ENCODE data around the gene SLC8B1.
A peak's percentile ranks its signal among the peaks of the same experiment; 100 is the strongest.

SLC8B1 gene

DNA sequence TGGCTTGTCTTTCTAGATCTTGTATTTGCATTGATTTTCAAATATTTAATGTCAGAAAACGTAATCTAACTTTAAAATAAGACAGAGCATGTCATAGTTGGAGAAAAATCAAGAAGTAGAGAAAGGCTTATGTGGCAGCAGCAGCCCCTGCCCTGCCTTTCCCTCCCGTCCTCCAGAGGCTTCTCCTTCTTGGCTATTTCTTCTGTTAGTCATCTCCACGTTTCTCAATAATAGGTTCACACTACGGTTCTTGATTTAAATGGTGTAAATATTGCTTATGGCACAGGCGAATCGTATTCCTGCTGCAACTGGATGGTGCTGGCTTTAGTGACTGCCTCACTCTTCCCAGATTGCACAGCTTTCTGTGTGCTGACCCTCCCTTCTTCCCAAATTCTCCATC is 42.8 kb downstream of the SLC8B1 start:
- no peak overlapping the region for H3K4me3 ChIP-seq (replicated peaks in 1 of 2; ENCODE audit: low read depth in 2 of 2, low read length in 2 of 2)
- TF ChIP-seq, protein P1, sequence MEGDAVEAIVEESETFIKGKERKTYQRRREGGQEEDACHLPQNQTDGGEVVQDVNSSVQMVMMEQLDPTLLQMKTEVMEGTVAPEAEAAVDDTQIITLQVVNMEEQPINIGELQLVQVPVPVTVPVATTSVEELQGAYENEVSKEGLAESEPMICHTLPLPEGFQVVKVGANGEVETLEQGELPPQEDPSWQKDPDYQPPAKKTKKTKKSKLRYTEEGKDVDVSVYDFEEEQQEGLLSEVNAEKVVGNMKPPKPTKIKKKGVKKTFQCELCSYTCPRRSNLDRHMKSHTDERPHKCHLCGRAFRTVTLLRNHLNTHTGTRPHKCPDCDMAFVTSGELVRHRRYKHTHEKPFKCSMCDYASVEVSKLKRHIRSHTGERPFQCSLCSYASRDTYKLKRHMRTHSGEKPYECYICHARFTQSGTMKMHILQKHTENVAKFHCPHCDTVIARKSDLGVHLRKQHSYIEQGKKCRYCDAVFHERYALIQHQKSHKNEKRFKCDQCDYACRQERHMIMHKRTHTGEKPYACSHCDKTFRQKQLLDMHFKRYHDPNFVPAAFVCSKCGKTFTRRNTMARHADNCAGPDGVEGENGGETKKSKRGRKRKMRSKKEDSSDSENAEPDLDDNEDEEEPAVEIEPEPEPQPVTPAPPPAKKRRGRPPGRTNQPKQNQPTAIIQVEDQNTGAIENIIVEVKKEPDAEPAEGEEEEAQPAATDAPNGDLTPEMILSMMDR (IDR thresholded peaks at IDR 0.05; ENCODE audit: low read depth, low read length), result no peak
- peak; percentile 72 to 74 for DNase-seq (ENCODE audit: low read depth in 2 of 2)

DNA sequence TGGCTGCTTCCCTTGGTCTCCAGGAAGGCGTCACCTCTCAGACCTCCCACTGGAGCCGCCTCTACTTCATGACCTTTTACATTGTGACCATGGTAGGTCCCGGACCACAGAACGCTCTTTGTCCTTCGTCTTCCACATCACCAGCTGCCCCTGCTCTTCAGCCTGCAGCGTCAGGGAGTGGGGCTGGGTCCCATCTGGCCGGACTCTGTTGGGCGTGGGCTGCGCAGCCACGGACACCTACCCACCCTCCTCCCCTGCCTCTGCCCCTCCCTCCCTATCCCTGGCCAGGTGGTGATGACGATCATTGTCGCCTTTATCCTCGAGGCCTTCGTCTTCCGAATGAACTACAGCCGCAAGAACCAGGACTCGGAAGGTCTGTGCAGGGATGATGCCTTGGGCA is 43.3 kb downstream of the SLC8B1 start:
- TF ChIP-seq, protein P1 (IDR thresholded peaks at IDR 0.05; ENCODE audit: low read depth, low read length), result no peak
- DNase-seq (ENCODE audit: low read depth in 2 of 2), result no peak

DNA sequence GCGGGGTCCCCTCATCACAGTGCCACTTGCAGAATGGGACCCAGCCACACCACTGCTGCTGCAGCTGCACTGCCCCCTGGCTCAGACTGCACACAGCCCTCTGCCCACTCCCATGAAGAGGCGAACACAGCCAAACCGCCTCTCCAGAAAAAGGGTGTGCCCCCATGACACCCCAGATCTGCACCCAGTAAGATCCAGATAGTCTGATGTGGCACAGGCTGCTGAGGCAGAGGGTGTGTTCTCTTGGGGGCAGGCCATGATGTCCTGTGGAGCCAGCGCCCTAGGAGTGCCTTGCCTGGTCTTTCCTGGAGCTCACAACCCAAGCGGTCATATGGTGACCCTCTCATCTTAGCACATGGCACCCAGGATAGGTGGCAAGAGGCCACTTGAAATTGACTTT is 44.4 kb downstream of the SLC8B1 start:
- H3K4me3 ChIP-seq (replicated peaks in 1 of 2; ENCODE audit: low read depth in 2 of 2, low read length in 2 of 2), result no peak overlapping the region
- DNase-seq (ENCODE audit: low read depth in 2 of 2), result no peak
- TF ChIP-seq, protein P1 (IDR thresholded peaks at IDR 0.05; ENCODE audit: low read depth, low read length), result no peak

More for the DNA sequence above, 43.3 kb downstream of the SLC8B1 start:
- no peak overlapping the region for H3K4me3 ChIP-seq (replicated peaks in 1 of 2; ENCODE audit: low read depth in 2 of 2, low read length in 2 of 2)

DNA sequence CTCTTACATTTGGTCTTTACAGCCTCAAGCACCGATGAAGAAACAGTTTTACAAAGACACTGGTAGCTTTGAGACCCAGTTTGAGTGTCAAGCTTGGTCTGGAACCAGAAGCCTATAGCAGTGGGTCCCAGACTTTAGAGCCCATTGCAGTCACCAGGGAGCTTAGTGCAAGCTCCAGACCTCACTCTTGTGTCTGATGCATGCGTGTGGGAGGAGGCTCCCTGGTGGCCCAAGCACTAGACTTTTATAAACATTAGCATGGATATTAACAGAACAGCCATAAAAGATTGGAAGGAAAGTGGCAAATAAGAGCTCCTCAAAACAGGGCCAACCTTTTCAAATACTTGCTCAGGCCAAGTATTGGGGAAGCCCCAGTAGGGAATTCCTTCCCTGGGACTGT is 45.5 kb downstream of the SLC8B1 start:
- no peak for DNase-seq (ENCODE audit: low read depth in 2 of 2)
- TF ChIP-seq, protein P1 (IDR thresholded peaks at IDR 0.05; ENCODE audit: low read depth, low read length), result no peak
- H3K4me3 ChIP-seq (replicated peaks in 1 of 2; ENCODE audit: low read depth in 2 of 2, low read length in 2 of 2), result no peak overlapping the region

DNA sequence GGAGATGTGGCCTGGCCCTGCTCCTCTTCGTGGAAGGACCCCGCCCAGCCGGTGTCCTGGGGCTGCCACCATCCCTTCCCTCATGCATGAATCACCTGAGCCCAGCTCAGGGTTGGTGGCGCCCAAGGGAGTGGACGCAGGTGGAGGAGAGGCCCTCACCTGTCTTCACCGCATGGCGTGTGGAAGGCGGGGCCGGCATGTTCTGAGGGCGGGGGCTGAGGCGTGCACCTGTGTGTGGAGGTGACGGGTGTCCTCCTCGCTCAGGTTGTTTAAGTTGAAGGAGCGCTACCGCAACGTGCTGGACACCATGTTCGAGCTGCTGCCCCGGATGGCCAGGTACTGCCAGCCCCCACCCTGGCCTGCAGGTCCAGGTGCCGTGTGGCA is 47.0 kb downstream of the SLC8B1 start:
- H3K4me3 ChIP-seq (replicated peaks in 1 of 2; ENCODE audit: low read depth in 2 of 2, low read length in 2 of 2), result no peak overlapping the region
- DNase-seq (ENCODE audit: low read depth in 2 of 2), result no peak
- TF ChIP-seq, protein P1 (IDR thresholded peaks at IDR 0.05; ENCODE audit: low read depth, low read length), result no peak

DNA sequence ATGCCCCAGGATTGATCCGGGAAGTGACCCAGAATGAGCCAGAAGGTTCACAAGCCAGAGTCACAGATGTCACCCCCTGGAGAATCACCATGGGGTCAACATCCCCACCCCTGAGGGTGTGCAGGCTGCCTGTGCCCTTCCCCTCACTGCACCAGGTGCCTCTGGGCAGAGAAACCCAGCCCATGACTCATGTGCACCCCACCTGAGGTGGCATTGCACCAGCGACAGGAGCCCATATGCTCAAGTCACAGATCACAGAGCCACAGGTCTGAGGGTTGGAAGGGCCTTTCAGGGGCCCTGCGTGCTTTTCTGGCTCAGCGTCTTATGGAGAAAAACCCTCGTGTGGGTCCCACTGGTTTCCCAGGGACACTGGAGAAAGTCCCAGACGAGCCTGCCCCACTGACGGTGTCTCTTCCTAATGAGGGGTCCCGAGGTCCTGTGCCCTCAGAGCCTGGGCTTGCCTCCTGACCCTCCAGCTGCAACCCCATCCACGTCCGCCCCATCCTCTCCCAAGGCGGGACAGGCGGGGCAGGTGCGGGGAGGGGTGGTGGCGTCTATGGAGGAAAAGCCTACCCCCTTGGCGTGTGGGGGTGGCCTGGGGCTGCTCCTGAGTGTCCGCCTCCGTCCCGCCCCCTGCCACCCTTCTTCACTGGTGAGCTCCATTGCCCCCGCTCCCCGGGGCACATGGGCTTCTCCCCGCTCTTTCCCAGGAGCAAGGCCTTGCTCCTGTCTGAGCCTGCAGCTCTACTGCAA is 47.6 kb downstream of the SLC8B1 start:
- TF ChIP-seq, protein P1 (IDR thresholded peaks at IDR 0.05; ENCODE audit: low read depth, low read length), result no peak
- no peak for DNase-seq (ENCODE audit: low read depth in 2 of 2)
- H3K4me3 ChIP-seq (replicated peaks in 1 of 2; ENCODE audit: low read depth in 2 of 2, low read length in 2 of 2), result no peak overlapping the region

DNA sequence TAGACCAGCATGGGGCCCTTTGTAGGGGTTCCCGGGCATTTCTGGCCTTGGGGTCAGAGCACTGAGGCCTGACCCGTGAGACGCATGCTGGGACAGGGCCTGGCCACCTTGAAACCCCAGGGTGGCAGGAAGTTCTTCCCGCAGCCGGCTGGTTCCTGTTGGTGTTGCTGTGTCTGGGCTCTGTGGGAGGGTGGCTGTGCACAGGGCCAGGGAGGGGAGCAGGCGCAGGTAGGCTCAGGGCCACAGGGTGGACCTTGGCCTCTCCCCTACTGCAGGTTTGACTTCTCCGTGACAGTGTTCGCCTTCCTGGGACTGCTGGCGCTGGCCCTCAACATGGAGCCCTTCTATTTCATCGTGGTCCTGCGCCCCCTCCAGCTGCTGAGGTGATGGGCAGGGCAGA is 48.2 kb downstream of the SLC8B1 start:
- DNase-seq (ENCODE audit: low read depth in 2 of 2), result no peak
- TF ChIP-seq, protein P1 (IDR thresholded peaks at IDR 0.05; ENCODE audit: low read depth, low read length), result no peak
- no peak overlapping the region for H3K4me3 ChIP-seq (replicated peaks in 1 of 2; ENCODE audit: low read depth in 2 of 2, low read length in 2 of 2)

Data from cardiac fibroblast (primary cell).